ENCODE results near the gene COQ2.
"Not testable (repeated sequence)": the region's sequence is repeated elsewhere in the genome, so short reads cannot be mapped to it uniquely, and the experiment has no call there.

The COQ2 gene

GRCh38 chr4:83284193-83285054 lies at the start of gene COQ2:
TSS of gene COQ2 (minus strand) at chr4:83284798. CDS start at chr4:83284764, 34 bp downstream.
- DNase-seq: peak; percentile 55

GRCh38 chr4:83331956-83332355 lies 47.4 kb upstream of the COQ2 start:
- DNase-seq: no peak

DNA sequence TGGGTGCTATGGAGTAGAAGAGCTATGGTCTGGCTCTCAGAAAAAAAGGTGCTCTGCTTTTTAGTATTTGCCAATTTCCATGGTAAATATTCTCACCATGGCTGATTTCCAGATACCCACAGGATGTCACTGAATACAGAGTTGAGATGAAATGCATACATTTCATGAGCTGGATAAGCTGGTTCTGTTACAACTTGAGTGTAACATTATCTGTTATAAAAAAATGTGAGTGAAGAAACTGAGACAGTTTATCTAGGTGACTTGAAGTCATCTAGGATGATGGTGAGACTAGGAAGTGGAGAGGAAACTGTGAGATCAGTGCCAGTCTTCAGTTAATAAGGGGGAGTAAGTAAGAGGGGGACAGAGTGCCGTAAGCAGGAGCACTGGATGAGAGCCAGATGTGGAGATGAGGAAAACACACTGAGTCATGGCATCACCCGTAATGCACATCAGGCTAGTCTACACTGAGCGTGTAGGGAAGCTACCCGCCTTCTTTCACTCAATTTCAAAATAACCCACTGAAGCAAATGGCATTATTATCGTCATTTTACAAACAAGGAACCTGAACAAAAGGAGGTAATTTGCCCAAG lies 45.0 kb upstream of the COQ2 start:
- no peak for DNase-seq

- no peak for DNase-seq
These were observed 44.1 kb upstream of the COQ2 start for GRCh38 chr4:83328521-83329187.

- DNase-seq: no peak
These were observed 41.9 kb upstream of the COQ2 start for GRCh38 chr4:83326546-83326945.

- not testable (repeated sequence) for DNase-seq
These were observed 40.7 kb upstream of the COQ2 start for GRCh38 chr4:83325306-83325705.

GRCh38 chr4:83323136-83323535 lies 38.5 kb upstream of the COQ2 start:
- DNase-seq: no peak

GRCh38 chr4:83320548-83320947 lies 36.0 kb upstream of the COQ2 start:
- no peak for DNase-seq

DNA sequence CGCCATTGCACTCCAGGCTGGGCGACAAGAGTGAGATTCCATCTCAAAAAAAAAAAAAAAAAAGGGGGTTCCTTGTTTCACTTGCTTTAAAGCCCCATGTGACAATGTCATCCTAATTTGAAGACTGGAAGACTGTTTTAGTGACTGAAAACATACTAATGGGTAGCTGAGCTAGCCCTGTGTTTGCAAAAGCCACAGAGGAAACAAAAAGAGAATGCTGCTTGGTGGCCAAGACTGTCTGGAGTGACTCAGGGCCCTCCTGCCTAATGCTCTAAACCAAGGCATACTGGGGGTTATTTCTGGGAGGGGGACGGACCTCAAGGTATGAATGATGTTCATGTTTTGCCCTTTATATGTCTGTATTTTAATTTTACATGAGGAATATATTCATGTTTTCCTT lies 34.1 kb upstream of the COQ2 start:
- no peak for DNase-seq

DNA sequence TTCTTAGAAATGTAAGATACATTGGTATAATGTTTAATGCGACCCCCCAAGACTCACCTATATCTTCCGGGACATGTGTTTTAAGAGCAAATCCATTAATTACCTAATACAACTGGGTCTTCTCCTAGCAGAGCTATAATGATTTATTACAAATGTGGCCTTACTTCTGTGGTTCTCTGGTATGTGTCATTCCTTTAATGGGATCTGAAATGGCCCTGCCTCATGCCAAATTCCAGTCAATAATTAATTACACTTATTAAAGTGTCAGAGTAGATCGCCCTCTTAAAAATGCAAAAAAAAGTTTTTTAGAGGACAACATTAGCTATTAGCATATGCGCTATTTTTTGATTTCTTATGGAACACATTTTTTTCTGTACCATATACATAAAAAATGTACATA lies 33.1 kb upstream of the COQ2 start:
- no peak for DNase-seq

- DNase-seq: no peak
These were observed 32.0 kb upstream of the COQ2 start for GRCh38 chr4:83316459-83317165.

DNA sequence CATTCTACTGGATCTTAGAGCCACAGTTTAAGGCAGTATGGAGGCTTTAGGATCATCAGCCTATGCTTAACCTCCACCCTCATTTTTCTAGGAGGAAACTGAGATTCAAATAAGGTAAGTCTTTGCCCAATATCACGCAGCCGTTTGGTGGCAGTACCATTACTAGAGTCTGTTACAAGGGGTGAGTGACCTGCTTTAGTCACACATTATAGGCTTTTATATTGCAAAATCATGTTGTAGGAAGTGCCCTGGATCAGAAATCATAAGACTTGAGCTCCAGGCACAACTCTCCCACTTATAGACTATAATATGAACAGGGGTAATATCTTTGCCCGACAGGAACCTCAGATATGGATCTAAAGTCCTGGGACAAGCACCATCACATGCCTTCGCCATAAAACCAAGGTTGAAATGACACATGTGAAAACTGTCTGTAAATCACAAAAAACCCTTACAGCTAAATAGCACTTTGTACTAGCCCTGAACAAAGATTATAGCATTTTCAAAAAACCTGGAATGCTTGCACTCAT lies 30.8 kb upstream of the COQ2 start:
- DNase-seq: no peak

DNA sequence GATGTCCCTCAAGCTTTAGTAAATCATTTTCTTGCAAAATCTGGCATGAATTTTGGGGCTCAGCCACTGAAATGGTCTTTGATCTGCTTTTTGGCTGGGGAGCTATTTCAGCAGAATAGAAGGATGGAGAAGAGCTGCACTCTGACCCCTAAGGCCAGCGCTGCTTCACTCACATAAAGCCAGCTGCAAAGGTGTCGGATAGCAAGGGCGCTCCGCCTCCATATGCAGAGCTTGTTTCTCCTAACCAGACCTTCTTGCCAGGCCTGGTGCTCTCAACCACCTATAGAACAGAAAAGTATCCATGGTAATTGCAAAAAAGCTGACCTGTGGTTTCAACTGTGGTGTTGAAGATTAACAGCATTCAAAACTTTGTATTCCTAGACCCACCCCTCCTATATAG lies 24.1 kb upstream of the COQ2 start:
- DNase-seq: no peak

DNA sequence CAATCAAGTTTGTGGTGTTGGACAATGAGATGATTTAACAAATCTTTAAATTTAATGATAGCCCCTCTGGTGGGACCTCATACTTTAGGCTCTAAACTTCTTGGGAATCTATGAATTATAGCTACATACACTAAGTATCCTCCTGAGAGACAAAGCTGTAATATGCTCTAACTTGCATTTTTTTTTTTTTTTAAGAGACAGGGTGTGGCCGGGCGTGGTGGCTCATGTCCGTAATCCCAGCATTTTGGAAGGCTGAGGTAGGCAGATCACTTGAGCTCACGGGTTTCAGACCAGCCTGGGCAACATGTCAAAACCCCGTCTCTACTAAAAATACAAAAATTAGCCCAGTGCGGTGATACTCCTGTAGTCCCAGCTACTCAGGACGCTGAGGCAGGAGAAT lies 23.3 kb upstream of the COQ2 start:
- no peak for DNase-seq

DNA sequence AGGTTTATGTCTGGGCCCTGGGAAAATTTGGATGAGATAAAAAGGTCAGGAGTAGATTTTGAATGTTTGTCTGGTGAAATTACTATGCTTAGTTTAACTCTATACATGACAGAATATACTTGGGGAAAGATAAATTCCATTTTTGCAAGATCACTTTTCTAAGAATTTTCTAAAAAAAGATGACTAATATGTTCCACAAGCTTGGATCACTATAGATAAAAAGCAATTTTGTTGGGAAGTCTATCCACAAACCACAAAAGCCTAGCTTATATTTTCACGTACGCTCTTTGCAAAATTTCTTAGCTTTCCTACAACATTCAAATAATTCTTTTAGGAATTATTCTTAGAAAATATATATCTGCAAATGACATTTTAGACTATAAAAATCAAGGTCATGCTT lies 20.6 kb upstream of the COQ2 start:
- DNase-seq: no peak

- no peak for DNase-seq
These were observed 13.1 kb upstream of the COQ2 start for GRCh38 chr4:83297548-83298260.

GRCh38 chr4:83293305-83294046 lies 8.9 kb upstream of the COQ2 start:
- no peak for DNase-seq

GRCh38 chr4:83290059-83290774 lies 5.6 kb upstream of the COQ2 start:
- not testable (repeated sequence) for DNase-seq

- DNase-seq: not testable (repeated sequence)
These were observed 3.8 kb upstream of the COQ2 start for GRCh38 chr4:83288381-83288780.

- DNase-seq: peak; percentile 51
These were observed 433 bp upstream of the COQ2 start for GRCh38 chr4:83285055-83285407.

DNA sequence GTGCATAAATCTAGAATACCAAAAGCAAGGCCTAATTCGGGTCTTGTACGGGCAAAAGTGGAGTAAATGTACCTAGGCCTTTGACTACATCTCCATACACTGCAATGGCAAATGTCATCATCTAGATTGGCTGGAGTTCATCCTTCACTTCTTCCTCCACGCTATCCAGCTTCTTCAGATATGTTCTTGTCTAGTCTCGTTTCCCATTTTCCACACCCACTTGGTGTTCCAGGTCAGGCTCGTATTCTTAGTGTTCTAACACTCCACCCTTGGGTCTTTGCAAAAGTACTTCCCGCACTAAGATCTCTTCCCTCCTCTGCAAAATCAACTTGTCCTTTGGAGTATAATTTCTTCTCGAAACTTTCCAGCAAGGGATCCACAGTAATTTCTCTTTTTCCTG lies 1.4 kb downstream of the COQ2 start:
- no peak for DNase-seq
